ENCODE measurements around the gene PAPPA.

PAPPA gene

DNA sequence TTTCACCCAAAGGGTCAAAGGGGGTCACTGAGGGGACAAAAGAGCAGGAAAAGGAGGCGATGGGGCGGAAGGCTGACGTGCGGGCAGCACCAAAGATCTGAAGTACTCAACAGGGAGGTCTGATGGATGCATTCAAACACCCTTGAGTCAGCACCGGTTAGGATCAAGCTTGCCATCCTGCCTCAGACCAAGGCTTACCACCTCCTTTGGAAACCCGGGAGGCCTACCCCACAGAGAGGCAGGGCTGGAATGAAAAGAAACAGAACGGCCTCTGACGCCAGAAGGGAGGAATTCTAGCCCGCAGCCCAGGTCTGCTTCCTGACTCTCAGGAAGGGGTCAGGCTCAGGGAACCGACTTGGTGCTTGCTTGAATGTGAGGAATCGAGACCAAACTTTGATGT lies 125.6 kb downstream of the PAPPA start:
- no peak overlapping the region for H3K4me3 ChIP-seq (ENCODE audit: control insufficient read depth, low read depth, low read length)
- TF ChIP-seq CTCF (IDR thresholded peaks at IDR 0.05; ENCODE audit: control insufficient read depth, insufficient read depth, low read depth, low read length, missing control alignments), result no peak
- no peak for DNase-seq (ENCODE audit: low read depth)

GRCh38 chr9:116280529-116280928 lies 126.9 kb downstream of the PAPPA start:
- no peak for DNase-seq (ENCODE audit: low read depth)
- no peak overlapping the region for H3K4me3 ChIP-seq (ENCODE audit: control insufficient read depth, low read depth, low read length)
- TF ChIP-seq CTCF (IDR thresholded peaks at IDR 0.05; ENCODE audit: control insufficient read depth, insufficient read depth, low read depth, low read length, missing control alignments), result no peak

- TF ChIP-seq CTCF (IDR thresholded peaks at IDR 0.05; ENCODE audit: control insufficient read depth, insufficient read depth, low read depth, low read length, missing control alignments), result no peak
- H3K4me3 ChIP-seq (ENCODE audit: control insufficient read depth, low read depth, low read length), result no peak overlapping the region
- DNase-seq (ENCODE audit: low read depth), result no peak
Observed at GRCh38 chr9:116282597-116282996, 129.0 kb downstream of the PAPPA start.

DNA sequence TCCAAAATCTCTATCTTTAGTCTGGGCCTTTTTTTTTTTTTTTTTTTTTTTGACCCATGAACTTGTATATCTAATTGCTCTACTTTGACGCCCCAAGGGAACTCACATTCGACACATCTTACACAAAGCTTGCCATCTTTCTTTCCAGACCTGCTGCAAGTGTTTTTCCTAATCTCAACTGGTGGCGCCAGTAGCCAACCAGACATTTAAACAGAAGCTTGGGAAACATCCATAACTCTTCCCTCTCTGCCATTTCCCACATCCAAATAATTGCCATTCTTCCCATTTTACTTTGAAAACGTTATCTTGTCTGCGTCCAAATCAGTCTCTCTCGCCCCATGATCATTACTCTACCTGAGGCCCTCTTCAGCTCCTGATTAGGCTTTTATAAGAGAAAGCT lies 130.9 kb downstream of the PAPPA start:
- TF ChIP-seq CTCF (IDR thresholded peaks at IDR 0.05; ENCODE audit: control insufficient read depth, insufficient read depth, low read depth, low read length, missing control alignments), result no peak
- H3K4me3 ChIP-seq (ENCODE audit: control insufficient read depth, low read depth, low read length), result no peak overlapping the region
- no peak for DNase-seq (ENCODE audit: low read depth)

- H3K4me3 ChIP-seq (ENCODE audit: control insufficient read depth, low read depth, low read length), result no peak overlapping the region
Observed at GRCh38 chr9:116285320-116285719, 131.7 kb downstream of the PAPPA start.

GRCh38 chr9:116286297-116286696 lies 132.7 kb downstream of the PAPPA start:
- no peak overlapping the region for H3K4me3 ChIP-seq (ENCODE audit: control insufficient read depth, low read depth, low read length)
- TF ChIP-seq CTCF (IDR thresholded peaks at IDR 0.05; ENCODE audit: control insufficient read depth, insufficient read depth, low read depth, low read length, missing control alignments), result no peak
- no peak for DNase-seq (ENCODE audit: low read depth)

More at GRCh38 chr9:116285320-116285719, 131.7 kb downstream of the PAPPA start:
- no peak for DNase-seq (ENCODE audit: low read depth)
- TF ChIP-seq CTCF (IDR thresholded peaks at IDR 0.05; ENCODE audit: control insufficient read depth, insufficient read depth, low read depth, low read length, missing control alignments), result peak; percentile 10

- no peak overlapping the region for H3K4me3 ChIP-seq (ENCODE audit: control insufficient read depth, low read depth, low read length)
- DNase-seq (ENCODE audit: low read depth), result no peak
- no peak for TF ChIP-seq CTCF (IDR thresholded peaks at IDR 0.05; ENCODE audit: control insufficient read depth, insufficient read depth, low read depth, low read length, missing control alignments)
Observed at GRCh38 chr9:116287721-116288120, 134.1 kb downstream of the PAPPA start.
